ENCODE data around the gene GAL3ST2.

DNA sequence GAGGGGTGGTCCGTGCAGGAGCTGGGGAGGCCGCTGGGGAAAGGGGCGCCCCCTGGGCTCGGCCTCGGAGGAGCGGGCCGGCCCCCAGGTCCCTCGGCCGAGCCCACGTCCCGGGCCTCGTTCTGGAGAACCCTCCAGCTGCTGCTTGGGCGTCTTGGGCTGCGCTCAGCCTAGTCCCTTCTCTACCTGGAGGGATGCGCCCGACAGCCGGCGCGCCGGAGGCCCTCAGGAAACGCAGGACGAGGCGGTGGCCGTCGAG lies 42.5 kb upstream of the GAL3ST2 start:
- TF ChIP-seq, protein P1, sequence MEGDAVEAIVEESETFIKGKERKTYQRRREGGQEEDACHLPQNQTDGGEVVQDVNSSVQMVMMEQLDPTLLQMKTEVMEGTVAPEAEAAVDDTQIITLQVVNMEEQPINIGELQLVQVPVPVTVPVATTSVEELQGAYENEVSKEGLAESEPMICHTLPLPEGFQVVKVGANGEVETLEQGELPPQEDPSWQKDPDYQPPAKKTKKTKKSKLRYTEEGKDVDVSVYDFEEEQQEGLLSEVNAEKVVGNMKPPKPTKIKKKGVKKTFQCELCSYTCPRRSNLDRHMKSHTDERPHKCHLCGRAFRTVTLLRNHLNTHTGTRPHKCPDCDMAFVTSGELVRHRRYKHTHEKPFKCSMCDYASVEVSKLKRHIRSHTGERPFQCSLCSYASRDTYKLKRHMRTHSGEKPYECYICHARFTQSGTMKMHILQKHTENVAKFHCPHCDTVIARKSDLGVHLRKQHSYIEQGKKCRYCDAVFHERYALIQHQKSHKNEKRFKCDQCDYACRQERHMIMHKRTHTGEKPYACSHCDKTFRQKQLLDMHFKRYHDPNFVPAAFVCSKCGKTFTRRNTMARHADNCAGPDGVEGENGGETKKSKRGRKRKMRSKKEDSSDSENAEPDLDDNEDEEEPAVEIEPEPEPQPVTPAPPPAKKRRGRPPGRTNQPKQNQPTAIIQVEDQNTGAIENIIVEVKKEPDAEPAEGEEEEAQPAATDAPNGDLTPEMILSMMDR (IDR thresholded peaks at IDR 0.05 in 4 of 5, conservative IDR thresholded peaks at IDR 0.05 in 1 of 5), result no peak
- TF ChIP-seq POLR2A (IDR thresholded peaks at IDR 0.05), result no peak

Measured in gastrocnemius medialis (tissue), 4 donors.